ENCODE measurements around the gene RNASET2.
"Not testable (repeated sequence)": the region's sequence is repeated elsewhere in the genome, so short reads cannot be mapped to it uniquely, and the experiment has no call there.

Gene RNASET2

DNA sequence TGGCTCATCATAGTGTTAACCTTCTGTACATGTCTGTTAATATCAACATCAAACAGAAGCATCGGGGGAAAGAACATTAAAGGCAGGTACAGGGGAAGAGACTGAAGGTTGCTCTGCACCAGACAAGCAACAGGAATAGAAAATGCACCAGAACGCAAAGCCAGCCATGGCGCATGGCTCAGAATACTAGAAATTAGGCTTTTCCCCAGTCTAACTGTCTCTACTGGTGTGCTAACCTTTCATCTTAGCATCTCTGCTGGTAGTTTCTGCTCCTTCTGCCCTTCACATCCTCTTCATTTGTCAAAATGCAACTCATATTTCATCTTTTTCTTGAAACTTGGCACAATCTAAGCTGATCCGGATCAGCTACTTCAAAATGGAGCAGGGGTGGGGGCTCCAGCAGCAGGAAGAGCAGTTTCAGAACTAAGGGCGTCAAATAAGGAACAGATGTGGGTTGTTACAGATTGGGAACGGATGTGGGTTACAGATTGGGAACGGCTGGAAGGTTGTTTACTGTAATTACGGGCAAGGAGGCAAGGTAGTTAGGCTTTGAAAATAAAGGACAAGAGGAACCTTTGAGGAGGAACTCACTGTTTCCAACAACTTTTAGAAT is 13.1 kb upstream of the RNASET2 start:
- DNase-seq, result no peak

DNA sequence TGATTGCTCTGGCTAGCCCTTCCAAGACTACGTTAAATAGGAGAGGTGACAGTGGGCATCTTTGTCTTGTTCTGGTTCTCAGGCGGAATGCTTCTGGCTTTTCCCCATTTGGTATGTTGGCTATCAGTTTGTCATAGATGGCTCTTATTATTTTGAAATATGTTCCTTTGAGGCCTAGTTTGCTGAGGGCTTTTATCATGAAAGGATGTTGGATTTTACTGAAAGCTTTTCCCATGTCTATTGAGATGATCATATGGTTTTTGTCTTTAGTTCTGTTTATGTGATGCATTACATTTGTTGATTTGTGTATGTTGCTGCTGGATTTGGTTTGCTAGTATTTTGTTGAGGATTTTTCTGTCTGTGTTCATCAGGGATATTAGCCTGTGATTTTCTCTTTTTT is 9.9 kb upstream of the RNASET2 start:
- DNase-seq, result no peak

DNA sequence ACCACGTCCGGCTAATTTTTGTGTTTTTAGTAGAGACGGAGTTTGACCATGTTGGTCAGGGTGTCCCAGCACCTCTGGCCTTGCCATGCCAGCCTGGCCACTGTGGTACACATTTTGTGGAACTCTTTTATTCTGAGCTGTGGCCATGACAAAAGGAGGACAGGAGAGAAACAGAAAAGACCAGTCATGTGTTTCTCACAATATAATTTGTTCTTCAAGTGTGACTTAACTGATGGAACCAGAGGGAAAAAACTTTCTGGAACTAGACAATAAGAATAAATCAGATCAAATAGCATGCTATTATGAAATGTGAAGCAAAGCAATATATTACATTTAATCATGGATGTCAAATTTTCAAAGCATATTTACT is 4.2 kb upstream of the RNASET2 start:
- DNase-seq, result no peak

DNA sequence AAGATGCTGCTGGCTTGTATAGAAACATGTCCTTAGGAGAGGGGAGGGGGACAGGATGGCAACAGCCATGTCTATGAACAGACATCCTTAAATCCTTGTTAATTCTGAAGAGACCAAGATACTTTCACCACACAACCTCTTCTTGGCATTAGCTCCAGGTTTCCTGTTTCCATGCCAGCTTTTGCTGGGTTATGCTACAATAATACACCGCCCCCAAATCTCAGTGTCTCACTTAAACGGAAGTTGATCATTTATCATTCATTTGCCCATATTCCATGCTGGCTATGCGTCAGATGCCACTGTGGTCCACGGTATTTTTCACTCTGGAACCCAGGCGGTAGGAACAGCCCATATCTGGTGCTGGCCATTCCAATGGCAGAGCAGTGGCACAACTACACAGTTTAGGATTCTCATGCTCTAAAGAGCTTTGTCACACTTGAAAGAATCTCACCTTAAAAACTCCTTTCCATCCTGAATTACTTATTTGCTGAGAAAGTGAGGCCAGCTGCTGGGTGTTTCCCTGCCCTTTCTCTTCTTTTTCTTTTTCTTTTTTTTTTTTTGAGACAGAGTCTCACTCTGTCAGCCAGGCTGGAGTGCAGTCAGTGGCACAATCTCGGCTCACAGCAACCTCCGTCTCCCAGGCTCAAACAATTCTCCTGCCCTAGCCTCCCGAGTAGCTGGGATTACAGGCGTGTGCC is 3.7 kb upstream of the RNASET2 start:
- DNase-seq, result peak in 1 of 2 donors; percentile 10

DNA sequence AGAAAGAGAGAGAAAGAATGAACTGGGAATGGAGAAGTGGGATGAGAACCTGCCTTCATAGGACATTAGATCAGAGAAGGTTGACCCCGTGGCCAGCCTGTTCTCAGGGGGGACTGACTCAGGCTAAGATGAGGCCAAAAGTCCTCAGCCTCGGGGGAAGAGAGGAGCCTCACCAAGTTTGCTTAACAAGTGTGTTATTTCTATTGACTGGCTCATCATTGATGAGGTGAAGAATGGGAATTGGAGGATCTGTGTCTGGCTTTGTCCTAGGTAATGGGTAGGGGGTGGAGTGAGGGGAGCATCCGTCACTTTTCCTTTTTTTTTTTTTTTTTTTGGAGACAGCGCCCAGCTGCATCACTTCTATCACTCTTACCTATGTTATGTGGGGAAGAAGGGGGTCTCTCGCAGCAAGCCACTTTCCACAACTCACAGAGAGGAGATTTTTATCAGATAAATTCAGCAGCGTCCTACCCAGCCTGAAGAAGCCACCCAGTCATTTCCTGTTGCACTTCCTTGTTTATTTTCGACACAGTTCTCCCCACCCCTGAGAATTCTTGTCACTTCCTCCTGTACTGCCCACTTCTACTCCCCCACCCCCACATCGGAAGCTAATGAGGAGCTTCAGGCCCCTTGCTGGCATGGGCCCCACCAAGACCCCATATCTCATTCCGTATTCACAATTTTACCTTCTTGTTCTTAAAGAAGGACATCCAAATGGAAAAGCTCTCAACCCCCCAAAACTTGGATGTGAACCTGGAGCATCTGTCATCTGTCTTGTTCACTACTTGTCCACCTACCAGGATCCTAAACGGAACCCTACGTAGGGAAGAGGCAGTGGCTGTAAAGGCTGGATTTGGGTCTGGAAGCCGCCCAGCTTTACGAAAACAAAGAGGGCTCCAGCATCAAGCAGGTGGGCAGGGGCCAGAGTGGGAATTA is 2.8 kb upstream of the RNASET2 start:
- peak; percentile 66 to 79 for DNase-seq

DNA sequence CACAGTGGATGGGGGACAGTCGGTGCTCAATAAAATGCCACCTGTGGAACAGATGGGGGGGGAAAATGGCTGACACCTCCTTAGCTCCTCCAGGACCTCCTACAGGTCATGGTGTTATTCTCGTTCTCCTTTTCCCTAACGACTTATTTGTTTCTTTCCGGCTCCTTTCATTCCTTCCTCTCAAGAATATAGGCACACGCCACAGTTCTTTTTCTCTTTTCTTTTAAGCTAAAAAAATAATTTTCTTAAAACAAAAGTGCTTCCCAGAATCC is 1.4 kb upstream of the RNASET2 start:
- DNase-seq, result no peak

DNA sequence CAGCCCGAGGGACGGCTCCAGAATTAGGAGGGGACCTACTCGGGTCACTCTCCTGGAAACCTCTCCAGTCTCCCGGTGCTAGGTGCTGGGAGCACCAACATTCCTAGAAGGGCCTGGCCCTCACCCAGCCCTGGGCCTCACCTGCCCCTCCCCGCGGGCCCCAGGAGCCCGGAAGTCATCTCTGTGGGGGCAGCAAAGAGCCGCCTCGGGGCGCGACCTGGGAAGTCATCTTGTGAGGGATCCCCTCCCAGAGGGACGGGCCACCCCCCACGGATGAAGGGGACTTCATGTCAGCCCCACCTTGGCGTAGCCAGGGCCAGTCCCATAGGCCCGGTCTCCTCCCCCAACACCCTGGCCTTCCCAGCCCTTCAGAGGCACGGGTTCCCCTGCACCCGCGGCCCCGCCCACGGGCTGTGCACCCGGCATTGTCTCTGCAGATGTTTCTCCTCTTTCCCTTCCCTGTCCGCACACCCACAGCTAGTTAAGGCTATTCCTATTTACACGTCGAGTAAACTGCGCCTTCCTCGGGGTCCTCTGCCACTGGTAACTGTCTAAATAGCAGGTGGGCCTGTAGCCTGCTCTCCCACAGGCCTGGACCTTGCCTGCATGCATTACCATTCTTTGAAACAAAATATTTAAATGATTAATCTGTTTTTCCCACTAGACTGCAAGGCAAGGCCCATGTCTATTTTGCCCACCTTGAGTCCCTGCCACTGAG is 896 bp upstream of the RNASET2 start:
- DNase-seq, result peak; percentile 75 to 77

DNA sequence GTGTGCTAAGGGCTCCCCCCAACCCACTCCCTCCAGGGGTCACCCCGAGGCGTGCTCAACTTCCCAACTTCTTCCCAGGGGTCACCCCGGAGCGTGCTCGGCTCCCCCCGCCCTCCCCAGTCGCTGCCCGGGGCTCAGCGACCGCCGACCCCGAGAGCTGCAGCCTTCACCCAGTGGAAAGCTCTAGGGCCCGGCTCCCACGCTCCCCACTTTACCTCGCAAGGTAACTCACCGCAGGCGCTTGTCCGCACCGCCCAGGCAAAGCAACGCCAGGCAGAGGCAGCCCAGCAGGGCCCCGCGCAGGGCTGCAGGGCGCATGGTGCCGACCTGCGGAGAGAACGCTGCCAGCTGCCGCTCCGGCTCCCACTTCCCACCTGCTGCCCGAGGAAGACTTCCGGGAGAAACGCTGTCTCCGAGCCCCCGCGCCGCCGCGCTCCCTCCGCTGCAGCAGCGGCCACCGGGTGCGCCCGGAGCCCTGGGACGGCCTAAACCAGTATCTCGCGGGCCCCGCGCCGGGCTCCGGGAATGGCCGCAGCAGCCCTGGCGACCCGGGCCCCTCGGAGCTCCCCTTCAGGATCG is 396 bp downstream of the RNASET2 start:
- DNase-seq, result no peak

DNA sequence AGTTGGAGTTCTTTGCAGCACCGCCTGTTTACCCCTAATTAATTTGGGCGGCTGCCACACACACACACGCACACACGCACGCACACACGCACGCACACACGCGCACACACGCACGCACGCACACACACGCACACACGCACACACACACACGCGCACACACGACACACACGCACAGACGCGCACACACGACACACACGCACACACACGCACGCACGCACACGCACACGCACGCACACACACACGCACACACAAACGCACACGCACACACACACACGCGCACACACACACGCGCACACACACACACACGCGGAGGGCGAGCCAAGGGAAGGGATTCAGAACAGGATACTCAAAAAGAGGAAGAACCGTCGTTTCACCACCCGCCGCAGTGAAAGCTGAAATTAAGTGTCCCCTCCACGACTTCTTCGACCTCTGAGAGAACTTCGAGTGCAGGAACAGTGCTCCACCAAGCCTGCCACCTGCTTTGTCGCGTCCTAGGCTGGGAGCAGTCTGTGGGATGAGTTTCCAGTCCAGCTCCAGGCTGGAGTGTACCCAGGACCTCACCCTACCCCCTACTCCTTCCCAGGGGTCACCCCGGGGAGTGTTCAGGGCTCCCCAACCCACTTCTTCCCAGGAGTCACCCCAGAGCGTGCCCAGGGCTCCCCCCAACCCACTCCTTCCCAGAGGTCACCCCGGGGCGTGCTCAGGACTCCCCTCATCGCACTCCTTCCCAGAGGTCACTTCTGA is 1.1 kb downstream of the RNASET2 start:
- DNase-seq, result peak; percentile 72 to 78

DNA sequence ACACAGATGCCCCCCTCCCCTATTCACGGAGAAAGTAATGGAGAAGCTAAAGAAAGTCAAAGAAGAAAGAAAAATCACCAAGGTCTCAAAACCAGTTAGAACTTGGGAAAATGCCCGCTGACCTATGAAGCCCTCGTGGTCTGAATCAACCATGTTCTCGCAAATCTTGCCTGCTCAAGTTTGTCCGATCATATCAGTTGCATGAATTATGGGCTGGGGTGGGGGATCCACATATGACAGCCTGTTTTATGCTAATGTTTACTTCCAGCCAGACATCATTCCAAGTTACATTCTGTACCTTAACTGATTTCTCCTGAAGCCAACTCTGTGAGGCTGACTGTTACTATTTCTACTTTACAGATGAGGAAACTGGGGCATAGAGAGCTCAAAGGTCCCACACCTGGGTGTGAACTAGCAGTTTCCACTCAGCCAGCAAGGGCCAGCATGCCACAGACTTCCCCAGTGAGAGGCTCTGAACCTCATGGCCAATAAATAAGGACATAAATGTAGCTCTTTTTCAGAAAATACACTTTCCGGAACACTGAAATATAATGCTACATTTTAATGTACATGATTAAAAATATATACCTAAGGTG is 2.1 kb downstream of the RNASET2 start:
- DNase-seq, result no peak

DNA sequence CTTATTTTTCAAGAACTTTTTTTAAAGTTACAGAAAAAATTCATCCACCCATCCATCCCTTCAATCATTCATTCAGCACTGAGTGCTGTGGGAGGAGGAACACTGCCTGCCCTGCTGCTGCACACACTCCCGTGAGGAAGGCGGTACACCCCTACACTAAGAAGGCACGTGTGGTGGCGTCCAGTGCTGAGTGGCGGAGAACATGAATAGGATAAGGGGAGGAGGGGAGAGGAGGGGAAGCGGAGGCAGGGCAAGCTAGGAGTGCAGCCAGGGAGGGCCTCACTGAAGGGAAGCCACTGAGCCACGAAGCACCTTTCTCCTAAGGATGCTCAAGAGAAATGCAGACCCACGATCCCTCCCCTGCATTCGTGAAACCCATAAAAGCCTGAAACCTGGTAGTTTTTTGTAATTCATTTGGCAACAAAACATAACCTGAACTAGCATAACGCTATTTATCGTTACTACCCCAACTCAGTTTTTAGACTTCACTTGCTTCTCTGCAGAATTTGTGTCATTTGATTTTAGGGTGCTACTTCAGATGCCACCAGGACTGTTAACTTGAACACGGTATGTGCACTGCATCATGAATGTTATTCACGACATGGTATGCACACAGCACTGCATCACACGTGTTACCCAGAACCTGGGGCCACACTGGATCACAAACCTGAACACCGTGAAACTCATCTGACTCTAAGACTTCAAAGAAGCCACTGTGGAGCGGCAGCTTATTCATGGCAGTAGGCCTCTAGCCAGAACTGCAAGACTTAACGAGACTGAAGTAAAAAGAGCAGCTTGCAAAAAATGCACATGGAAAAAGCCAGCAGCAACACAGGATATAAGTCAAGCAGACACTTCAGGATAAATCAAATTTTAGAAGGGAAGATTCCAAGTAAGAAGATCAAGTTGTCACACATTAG is 3.5 kb downstream of the RNASET2 start:
- no peak for DNase-seq

DNA sequence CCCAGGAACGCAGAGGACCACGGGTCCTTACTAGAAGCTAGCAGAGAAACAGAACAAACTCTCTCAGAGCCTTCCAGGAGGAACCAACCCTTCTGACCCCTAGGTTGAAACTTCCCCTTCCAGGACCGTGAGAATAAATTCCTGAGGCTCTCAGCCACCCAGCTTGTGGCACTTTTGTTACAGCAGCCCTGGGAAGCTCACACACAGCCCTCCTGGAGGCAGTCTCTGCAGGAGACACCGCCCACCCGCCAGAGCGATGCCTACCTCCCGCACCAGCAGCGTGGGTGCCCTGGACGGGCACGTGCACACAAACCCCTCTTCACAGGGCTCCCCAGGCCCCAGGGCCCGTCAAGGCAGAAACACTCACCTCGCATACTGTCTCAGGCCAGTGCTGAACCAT is 4.2 kb downstream of the RNASET2 start:
- peak; percentile 42 to 49 for DNase-seq

DNA sequence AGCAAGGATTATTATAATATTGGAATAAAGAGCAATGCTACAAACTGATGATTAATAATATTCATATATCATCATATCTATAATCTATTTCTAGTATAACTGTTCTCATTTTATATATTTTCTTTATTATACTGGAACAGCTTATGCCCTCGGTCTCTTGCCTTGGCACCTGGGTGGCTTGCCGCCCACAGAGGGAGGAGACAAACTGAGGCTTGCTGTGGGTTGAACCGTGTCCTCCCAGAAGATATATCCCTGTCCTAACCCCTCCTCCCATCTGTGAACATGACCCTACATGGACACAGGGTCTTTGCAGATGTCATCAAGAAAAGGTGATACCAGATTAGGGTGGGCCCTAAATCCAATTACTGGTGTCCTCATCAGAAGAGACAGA is 4.7 kb downstream of the RNASET2 start:
- no peak for DNase-seq

DNA sequence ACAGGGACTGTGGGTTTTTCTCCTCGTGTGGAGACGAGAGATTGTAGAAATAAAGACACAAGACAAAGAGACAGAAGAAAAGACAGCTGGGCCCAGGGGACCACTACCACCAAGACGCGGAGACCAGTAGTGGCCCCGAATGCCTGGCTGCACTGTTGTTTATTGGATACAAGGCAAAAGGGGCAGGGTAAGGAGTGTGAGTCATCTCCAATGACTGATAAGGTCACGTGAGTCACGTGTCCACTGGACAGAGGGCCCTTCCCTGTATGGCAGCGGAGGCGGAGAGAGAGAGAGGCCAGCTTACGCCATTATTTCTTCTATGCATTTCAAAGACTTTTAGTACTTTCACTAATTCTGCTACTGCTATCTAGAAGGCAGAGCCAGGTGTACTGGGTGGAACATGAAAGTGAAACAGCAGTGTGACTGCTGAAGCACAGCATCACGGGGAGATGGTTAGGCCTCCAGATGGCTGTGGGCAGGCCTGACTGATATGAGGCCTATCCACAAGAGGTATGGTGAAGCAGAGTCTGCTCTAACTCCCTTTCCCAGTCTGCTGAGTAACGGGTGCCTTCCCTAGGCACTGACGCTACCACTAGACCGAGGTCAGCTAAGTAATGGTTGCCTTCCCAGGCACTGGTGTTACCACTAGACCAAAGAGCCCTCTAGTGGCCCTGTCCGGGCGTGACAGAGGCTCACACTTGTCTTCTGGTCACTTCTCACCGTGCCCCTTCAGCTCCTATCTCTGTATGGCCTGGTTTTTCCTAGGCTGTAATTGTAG is 5.3 kb downstream of the RNASET2 start:
- peak; percentile 55 to 57 for DNase-seq

DNA sequence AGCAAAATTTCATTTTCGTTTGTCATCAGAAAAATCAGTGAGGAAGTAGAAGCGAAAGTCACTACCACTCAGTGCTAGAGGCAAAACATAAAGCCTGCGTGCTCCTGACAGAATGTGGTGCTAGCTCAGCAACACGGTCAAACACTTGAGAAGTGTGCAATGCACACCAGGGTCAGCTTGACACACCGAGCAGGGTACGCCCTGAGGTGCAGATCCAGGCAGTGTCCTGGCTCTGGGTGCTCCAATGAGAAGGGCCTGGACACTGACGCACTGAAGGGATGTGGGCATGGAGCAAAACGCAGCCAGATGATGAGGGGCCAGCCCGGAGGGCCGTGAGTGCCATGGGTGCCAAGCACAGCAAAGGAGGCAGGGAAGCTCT is 5.9 kb downstream of the RNASET2 start:
- peak; percentile 46 to 54 for DNase-seq

DNA sequence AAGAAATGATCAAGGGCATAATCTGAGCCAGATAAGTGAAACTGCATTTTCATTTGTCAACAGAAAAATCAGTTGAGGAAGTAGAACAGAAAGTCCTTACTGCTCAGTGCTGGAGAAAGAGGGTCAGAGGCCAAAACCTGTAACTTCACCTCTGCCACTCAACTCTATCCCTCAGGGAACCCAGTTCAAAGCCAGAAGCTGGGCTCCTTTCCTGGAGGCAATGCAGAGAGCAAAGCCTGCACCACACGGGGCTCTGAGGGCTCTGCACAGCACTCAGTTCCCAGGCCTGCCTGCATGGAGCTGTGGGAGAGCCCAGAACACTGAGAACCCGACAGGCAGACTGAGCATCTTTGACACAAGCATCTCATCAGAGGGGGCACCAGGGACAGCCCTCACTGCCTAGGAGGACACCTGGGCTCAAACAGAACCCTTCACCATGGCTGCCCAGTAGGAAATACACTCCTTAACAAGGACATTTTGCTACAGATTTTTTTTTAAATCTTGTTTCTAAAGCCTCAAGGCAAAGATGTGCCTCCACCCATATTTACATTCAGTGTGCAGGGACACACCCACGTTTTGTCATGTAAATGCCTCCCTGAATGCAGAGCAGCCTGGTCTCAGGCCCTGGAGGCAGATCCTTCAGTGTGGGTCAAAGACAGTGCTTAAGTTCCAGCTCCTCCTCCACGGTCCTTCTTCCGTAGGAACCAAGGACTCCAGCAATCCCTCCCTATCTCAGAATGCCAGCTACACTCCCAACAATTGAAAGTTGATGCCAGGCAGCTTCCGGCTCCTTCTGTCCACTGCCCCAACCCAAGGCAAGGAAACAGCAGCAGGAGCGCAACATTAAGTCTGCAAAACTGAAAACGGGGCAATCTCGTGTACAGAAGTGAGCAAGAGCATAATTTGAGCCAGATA is 6.6 kb downstream of the RNASET2 start:
- no peak for DNase-seq

DNA sequence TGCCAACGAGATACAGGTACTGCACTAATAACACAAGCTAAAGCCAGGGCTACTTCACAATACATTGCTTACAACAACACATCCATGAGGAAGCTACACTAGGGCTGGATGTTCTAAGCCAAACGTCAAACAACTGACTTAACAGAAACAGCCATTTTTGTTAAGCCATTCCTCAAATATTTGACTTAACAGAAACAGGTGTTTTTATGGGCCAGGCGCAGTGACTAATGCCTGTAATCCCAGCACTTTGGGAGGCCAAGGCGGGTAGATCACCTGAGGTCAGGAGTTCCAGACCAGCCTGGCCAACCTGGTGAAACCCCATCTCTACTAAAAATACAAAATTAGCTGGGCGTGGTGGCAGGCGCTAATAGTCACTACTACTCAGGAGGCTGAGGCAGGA is 7.6 kb downstream of the RNASET2 start:
- not testable (repeated sequence) for DNase-seq

DNA sequence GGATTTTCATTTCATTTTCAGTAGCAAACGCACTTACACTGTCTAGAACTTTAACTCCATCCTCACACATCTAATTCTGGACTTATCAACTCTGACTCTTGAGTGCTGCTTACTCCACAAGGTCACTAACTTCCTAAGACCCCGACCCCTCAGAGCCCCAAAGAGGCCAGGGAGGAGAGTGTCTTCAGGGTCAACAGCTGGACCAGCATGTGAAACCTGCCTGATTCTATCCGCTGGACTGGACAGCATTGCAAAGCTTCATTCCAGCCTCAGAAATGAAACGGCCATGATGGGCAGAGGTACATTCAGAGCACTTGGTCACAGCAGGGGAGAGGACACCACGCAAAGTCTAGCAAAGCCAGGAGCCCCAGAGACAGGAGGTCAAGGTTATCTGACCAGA is 9.1 kb downstream of the RNASET2 start:
- DNase-seq, result no peak

DNA sequence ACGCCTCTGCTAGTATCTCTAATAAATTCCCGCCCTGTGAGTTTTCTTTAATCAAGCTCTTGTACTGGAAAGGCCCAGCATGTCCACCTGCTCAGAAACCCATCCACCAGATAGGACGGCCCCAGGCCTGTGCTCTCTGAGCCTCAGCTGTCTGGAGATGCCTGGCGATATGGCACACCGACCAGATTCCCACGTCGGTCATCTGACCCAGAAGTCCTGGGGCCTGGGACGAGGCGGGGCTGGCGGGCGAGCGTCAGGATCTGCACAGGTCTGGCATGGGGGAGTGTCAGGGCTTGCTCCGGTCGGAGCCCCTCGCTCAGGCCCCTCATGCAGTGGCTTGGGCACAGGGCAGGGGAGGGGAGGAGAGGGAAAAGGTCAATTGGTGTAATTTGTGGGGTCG is 10.2 kb downstream of the RNASET2 start:
- no peak for DNase-seq
